Activated naive CD4-positive, alpha-beta T cell treated with anti-CD3 and anti-CD28 coated beads, Interleukin-2, amount 50 U/mL, for 16 hours (primary cell): ENCODE data around the gene CUL3.
"Not testable (repeated sequence)": the region's sequence is repeated elsewhere in the genome, so short reads cannot be mapped to it uniquely, and the experiment has no call there.

ENCODE experiments used
- DNase-seq: peaks from one replicate; pipeline ENCODE4 v3.0.0-alpha.2; 2020

CUL3 gene

DNA sequence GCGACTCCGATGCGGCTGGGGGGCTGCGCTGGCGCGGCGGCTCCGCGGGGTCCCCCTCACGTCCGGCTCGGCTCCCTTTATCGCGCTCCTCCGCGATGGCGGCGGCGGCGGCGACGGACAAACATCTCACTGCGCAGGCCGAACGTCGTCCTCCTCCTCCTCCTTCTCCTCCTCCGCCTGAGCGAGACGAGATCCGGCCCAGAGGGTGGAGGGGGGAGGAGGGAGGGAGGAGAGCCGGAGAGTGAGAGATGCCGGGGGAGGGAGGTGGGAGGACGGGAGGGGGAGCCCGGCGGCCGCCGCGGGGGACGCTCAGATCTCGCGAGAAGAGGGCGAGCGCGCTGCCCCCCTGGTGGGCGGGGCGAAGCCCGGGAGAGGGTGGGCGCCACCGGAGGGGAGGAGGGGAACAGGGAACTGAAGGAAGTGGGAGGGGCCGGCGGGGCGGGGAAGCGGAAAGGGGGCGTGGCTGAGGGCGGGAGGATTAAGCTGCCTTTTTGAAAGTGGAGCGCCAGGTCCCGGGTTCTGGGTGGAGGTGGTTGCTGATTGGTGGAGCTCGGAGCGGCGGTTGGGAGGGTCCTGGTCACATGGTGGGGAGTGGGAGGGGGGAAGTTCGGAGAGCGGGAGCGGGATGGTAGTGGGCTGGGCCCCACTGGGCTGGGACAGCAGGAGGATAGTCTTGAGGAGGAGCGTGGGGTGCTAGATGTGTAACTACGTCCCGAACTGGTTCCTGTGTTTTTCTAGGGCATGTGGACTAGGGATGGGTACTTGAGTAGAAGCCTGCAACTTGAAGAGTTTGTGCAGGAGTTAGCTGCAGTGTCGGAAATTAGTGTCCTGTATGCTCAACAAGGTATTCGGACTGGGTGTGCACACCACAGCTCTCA lies at the start of gene CUL3:
TSS of gene CUL3 (minus strand) at position 153 of the 878 bp plus-strand sequence. CDS start 354 bp downstream, outside the sequence.
- DNase-seq: peak; percentile 99

GRCh38 chr2:224630659-224631550 lies 45.7 kb upstream of the CUL3 start:
- DNase-seq: no peak

DNA sequence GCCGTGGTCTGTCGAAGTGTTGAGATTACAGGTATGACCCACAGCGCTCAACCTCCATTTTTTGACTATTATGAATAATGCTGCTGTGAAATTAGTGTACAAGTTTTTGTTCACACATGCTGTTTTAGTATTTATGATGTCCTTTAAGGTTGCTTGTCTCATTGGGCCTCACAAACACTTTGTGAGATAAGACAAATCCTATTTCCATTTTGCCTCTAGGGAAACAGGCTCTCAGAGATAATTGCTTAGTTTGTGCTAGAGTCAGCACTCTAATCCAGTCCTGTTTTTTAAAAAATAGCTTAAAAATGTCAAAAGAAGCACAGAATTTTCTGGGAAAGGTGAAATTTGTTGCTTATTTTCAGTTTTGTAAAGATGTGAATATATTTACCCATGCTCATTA lies 43.3 kb upstream of the CUL3 start:
- DNase-seq: no peak

GRCh38 chr2:224626735-224627134 lies 41.6 kb upstream of the CUL3 start:
- DNase-seq: no peak

DNA sequence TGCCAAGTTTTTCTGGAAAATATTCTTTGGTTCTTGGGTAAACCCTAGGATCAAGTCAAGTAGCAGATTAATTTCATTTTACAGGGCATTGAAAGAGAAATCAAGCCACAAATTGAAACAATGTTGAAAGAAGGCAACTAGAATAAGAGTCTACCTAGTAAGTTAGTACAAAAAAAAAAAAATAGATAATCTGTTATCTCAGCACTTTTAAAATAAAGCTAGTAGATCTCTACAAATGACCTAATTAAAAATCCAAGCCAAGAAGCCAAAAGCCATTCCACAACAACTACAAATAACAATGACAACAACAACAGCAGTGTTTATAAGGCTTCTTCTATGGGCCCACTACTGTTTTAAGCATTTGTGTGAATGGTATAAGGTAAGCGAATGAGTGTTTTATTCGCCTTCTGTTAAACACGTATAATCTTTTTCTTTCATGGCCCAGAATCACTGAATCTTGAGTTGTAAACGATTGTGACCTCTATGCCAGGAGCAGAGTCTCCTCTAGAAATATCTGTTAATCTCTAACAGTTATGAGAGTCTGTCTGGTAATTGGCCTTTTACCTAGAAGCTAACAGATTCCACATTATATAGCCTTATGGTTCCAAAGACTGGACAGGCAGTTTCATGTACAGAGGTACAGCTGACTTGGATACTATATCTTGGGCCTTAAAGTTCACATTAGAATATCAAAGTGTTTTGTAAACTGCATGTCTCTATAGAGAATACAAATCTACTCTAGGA lies 28.6 kb upstream of the CUL3 start:
- DNase-seq: no peak

DNA sequence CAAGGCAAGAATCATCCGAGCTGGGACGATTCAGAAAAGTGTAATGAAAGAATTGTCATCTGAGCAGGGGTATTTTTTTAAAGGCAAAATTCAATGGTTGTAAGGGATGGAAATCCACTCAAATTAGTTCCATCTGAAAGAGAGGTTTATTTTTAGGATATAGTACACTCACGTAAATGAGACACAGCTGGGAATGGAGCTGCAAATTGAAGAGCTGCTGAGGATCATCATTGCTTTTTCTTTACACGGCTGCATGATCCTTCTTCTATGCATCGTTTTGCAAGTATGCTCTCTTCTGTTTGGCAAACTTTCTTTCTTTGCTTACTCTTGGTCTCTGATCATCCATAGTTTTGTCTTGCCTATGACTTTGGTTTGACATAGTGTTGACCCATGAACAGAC lies 27.4 kb upstream of the CUL3 start:
- no peak for DNase-seq

GRCh38 chr2:224611938-224612337 lies 26.8 kb upstream of the CUL3 start:
- DNase-seq: no peak

DNA sequence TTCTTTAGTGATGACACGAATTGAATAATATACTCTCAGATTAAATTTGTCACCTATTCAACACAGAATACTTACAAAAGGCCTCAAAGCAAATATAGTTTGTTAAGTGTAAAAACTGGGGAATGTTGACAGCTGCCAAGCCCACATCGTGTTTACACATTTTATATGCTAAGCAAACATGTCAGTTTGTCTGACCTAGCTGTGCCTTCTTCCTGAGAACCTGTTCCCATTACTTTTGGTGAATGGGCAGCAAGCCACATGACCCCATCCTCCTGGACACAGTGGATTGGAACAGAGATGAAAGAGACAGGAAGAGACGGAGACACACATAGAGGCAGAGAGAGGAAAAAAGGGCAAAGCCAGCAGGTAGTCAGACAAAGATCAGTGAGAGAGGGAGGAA lies 22.9 kb upstream of the CUL3 start:
- no peak for DNase-seq

DNA sequence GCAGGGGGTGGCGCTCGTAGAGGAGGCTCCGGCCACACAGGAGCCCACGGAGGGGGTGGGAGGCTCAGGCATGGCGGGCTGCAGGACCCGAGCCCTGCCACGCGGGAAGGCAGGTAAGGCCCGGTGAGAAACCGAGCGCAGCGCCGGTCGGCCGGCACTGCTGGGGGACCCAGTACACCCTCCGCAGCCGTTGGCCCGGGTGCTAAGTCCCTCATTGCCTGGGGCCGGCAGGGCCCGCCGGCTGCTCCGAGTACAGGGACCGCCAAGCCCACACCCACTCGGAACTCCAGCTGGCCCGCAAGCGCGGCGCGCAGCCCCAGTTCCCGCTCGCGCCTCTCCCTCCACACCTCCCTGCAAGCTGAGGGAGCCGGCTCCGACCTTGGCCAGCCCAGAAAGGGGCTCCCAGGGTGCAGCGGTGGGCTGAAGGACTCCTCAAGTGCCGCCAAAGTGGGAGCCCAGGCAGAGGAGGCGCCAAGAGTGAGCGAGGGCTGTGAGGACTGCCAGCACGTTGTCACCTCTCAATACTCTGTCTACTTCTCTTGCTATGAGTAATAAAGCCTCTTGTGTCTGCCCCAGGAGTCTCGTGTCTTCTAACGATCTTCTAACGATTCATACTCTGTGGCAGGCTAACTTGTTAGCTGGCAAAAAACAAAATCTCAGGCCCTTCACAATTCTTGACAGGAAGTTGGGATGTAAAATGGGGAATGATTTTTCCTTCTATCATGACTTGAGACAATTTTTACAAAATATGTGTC lies 18.8 kb upstream of the CUL3 start:
- not testable (repeated sequence) for DNase-seq

- not testable (repeated sequence) for DNase-seq
Observed at GRCh38 chr2:224602778-224603375, 17.7 kb upstream of the CUL3 start.

DNA sequence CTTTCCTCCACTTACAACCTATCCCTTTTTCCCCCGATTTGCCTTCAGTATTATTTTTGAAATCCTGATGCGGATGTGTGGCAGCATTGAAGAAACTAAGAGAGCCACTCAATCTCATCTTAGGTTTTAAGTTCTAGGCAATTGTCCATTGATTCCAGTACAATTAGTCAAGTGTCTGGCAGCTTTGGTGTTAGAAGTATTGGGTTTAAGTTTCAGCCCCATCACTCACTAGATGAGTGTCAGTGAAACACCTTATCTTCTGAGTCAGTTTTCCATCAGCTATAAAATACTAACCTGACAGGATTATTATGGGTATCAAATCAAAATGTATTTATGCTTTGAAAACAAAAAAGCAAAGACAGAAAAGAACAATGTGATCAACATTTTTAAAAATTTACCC lies 16.8 kb upstream of the CUL3 start:
- DNase-seq: no peak

- no peak for DNase-seq
Observed at GRCh38 chr2:224598678-224599077, 13.5 kb upstream of the CUL3 start.

GRCh38 chr2:224596289-224596688 lies 11.1 kb upstream of the CUL3 start:
- no peak for DNase-seq

DNA sequence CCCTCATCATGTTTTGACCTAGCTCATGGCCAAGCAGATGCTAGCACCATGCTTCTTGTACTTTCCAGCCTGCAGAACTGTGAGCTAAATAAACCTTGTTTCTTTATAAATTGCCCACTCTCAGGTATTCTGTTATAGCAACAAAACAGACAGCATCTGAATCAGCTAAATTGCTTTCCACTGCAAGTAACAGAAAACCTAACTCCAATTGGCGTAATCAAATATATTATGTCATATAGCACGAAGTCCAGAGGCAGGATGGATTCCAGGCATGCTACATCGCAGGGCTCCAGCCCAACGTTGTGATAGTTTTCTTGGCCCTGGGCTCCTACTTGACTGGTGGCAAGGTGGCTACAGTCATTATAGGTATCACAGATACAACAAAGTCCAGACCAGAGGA lies 10.4 kb upstream of the CUL3 start:
- no peak for DNase-seq

DNA sequence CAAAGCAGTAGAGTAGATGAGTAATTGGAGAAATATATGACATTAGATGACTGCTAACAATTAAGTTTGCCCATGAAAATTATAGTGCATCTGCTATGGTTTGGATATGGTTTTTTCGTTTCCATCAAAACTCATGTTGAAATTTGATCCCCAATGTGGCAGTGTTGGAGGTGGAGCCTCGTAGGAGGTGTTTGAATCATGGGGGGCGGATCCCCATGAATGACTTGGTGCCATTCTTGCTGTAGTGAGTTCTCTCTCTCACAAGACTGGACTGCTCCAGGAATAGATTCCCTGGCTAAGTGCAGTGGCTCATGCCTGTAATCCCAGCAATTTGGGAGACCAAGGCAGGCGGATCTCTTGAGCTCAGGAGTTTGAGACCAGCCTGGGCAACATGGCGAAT lies 9.7 kb upstream of the CUL3 start:
- no peak for DNase-seq

GRCh38 chr2:224591220-224591619 lies 6.1 kb upstream of the CUL3 start:
- no peak for DNase-seq

- DNase-seq: no peak
Observed at GRCh38 chr2:224586127-224586695, 1.0 kb upstream of the CUL3 start.

- DNase-seq: peak; percentile 64
Observed at GRCh38 chr2:224584785-224585210, 365 bp downstream of the CUL3 start.

DNA sequence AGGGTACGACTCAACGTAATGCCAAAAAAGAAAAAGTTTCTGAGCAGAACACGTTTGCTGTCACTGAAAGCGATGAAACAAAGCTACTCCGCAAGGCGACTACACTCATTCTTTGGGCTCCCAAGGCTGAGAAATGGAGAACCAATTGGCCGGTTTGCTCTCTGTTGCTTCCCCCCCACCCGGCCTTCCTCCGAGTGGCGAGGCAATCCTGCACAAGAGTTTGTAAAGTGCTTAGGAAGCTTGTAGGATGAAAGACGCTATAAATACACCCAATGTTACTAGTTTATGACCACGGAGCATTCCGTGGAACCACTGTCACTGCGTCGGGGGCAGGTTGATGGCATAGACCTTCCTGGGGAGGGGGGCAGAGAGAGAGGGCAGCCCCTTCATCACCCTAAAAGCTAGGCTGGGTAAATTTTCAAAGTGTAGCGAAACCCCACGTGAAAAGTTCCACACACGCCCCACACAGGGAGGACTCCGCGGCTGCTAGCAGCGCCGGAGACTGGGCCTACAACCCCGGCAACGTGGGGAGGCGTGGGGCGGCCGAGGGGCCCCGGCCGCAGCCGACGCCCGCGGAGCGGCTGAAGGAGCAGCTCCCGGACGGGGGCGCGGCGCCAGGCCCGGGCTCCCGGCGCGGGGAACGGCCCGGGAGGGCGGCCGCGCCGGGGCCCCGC lies 915 bp downstream of the CUL3 start:
- DNase-seq: peak; percentile 33

DNA sequence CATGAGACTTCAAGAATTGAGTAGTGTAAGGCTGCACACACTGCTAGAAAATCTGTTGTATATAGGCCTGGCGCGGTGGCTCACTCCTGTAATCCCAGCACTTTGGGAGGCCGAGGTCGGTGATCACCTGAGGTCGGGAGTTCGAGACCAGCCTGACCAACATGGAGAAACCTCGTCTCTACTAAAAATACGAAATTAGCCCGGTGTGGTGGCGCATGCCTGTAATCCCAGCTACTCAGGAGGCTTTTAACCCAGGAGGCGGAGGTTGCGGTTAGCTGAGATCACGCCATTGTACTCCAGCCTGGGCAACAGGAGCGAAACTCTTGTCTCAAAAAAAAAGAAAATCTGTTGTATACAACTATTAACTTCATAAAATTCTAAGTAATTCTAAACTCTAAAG lies 2.1 kb downstream of the CUL3 start:
- DNase-seq: not testable (repeated sequence)

- no peak for DNase-seq
Observed at GRCh38 chr2:224580248-224580647, 4.9 kb downstream of the CUL3 start.
